ENCODE results near the gene HTR1E.

The HTR1E gene

GRCh38 chr6:86941461-86941860, 4.1 kb downstream of the HTR1E start:
- Histone ChIP-seq H3K9ac (ENCODE audit: low read depth in 1 of 2, low read length in 2 of 2) (no peak overlapping the region), H3K4me1 (ENCODE audit: control insufficient read depth in 2 of 2, insufficient read depth in 2 of 2, low read length in 2 of 2) (no peaks in the 10 kb centered on the region), H3K36me3 (ENCODE audit: control insufficient read depth in 2 of 2, insufficient read depth in 2 of 2, low read length in 2 of 2) (no peaks in the 10 kb centered on the region), H3K27me3 (ENCODE audit: control insufficient read depth in 2 of 2, insufficient read depth in 2 of 2, low read length in 2 of 2) (peaks cover 3% of the 10 kb centered on the region in 2 donors), H3K4me3 (ENCODE audit: low read length in 2 of 2) (no peak overlapping the region), H3K27ac (ENCODE audit: low read depth in 2 of 2, low read length in 2 of 2) (no peak overlapping the region), H3K9me3 (ENCODE audit: control insufficient read depth in 2 of 2, low read length in 2 of 2) (no peaks in the 10 kb centered on the region)

- Histone ChIP-seq H3K4me3 (ENCODE audit: low read length in 2 of 2) (no peak overlapping the region), H3K27ac (ENCODE audit: low read depth in 2 of 2, low read length in 2 of 2) (no peak overlapping the region), H3K27me3 (ENCODE audit: control insufficient read depth in 2 of 2, insufficient read depth in 2 of 2, low read length in 2 of 2) (peaks cover 0 to 3% of the 10 kb centered on the region in 2 donors), H3K9ac (ENCODE audit: low read depth in 1 of 2, low read length in 2 of 2) (no peak overlapping the region), H3K9me3 (ENCODE audit: control insufficient read depth in 2 of 2, low read length in 2 of 2) (no peaks in the 10 kb centered on the region), H3K36me3 (ENCODE audit: control insufficient read depth in 2 of 2, insufficient read depth in 2 of 2, low read length in 2 of 2) (no peaks in the 10 kb centered on the region), H3K4me1 (ENCODE audit: control insufficient read depth in 2 of 2, insufficient read depth in 2 of 2, low read length in 2 of 2) (no peaks in the 10 kb centered on the region)
Measured at GRCh38 chr6:86942769-86943516, 5.6 kb downstream of the HTR1E start.

- H3K9ac ChIP-seq (ENCODE audit: low read depth in 1 of 2, low read length in 2 of 2): no peak overlapping the region
- no peaks in the 10 kb centered on the region for H3K4me1 ChIP-seq (ENCODE audit: control insufficient read depth in 2 of 2, insufficient read depth in 2 of 2, low read length in 2 of 2)
- H3K4me3 ChIP-seq (ENCODE audit: low read length in 2 of 2): no peak overlapping the region
- no peaks in the 10 kb centered on the region for H3K36me3 ChIP-seq (ENCODE audit: control insufficient read depth in 2 of 2, insufficient read depth in 2 of 2, low read length in 2 of 2)
- H3K9me3 ChIP-seq (ENCODE audit: control insufficient read depth in 2 of 2, low read length in 2 of 2): no peaks in the 10 kb centered on the region
- H3K27me3 ChIP-seq (ENCODE audit: control insufficient read depth in 2 of 2, insufficient read depth in 2 of 2, low read length in 2 of 2): no peaks in the 10 kb centered on the region
- H3K27ac ChIP-seq (ENCODE audit: low read depth in 2 of 2, low read length in 2 of 2): no peak overlapping the region
Measured at GRCh38 chr6:86943819-86944407, 6.6 kb downstream of the HTR1E start.

GRCh38 chr6:86949771-86950170, 12.4 kb downstream of the HTR1E start:
- no peak overlapping the region for H3K4me3 ChIP-seq (ENCODE audit: low read length in 2 of 2)
- H3K36me3 ChIP-seq (ENCODE audit: control insufficient read depth in 2 of 2, insufficient read depth in 2 of 2, low read length in 2 of 2): no peaks in the 10 kb centered on the region
- no peak overlapping the region for H3K27ac ChIP-seq (ENCODE audit: low read depth in 2 of 2, low read length in 2 of 2)
- no peak overlapping the region for H3K9ac ChIP-seq (ENCODE audit: low read depth in 1 of 2, low read length in 2 of 2)
- no peaks in the 10 kb centered on the region for H3K4me1 ChIP-seq (ENCODE audit: control insufficient read depth in 2 of 2, insufficient read depth in 2 of 2, low read length in 2 of 2)
- no peaks in the 10 kb centered on the region for H3K27me3 ChIP-seq (ENCODE audit: control insufficient read depth in 2 of 2, insufficient read depth in 2 of 2, low read length in 2 of 2)
- H3K9me3 ChIP-seq (ENCODE audit: control insufficient read depth in 2 of 2, low read length in 2 of 2): no peaks in the 10 kb centered on the region

GRCh38 chr6:86952991-86953390, 15.7 kb downstream of the HTR1E start:
- no peak overlapping the region for H3K4me3 ChIP-seq (ENCODE audit: low read length in 2 of 2)
- H3K9me3 ChIP-seq (ENCODE audit: control insufficient read depth in 2 of 2, low read length in 2 of 2): no peaks in the 10 kb centered on the region
- no peaks in the 10 kb centered on the region for H3K36me3 ChIP-seq (ENCODE audit: control insufficient read depth in 2 of 2, insufficient read depth in 2 of 2, low read length in 2 of 2)
- no peaks in the 10 kb centered on the region for H3K27me3 ChIP-seq (ENCODE audit: control insufficient read depth in 2 of 2, insufficient read depth in 2 of 2, low read length in 2 of 2)
- no peaks in the 10 kb centered on the region for H3K4me1 ChIP-seq (ENCODE audit: control insufficient read depth in 2 of 2, insufficient read depth in 2 of 2, low read length in 2 of 2)
- no peak overlapping the region for H3K9ac ChIP-seq (ENCODE audit: low read depth in 1 of 2, low read length in 2 of 2)
- no peak overlapping the region for H3K27ac ChIP-seq (ENCODE audit: low read depth in 2 of 2, low read length in 2 of 2)

- Histone ChIP-seq H3K27ac (ENCODE audit: low read depth in 2 of 2, low read length in 2 of 2) (no peak overlapping the region), H3K9me3 (ENCODE audit: control insufficient read depth in 2 of 2, low read length in 2 of 2) (no peaks in the 10 kb centered on the region), H3K4me1 (ENCODE audit: control insufficient read depth in 2 of 2, insufficient read depth in 2 of 2, low read length in 2 of 2) (no peaks in the 10 kb centered on the region), H3K27me3 (ENCODE audit: control insufficient read depth in 2 of 2, insufficient read depth in 2 of 2, low read length in 2 of 2) (no peaks in the 10 kb centered on the region), H3K36me3 (ENCODE audit: control insufficient read depth in 2 of 2, insufficient read depth in 2 of 2, low read length in 2 of 2) (no peaks in the 10 kb centered on the region), H3K4me3 (ENCODE audit: low read length in 2 of 2) (no peak overlapping the region), H3K9ac (ENCODE audit: low read depth in 1 of 2, low read length in 2 of 2) (no peak overlapping the region)
Measured at GRCh38 chr6:86959656-86960055, 22.3 kb downstream of the HTR1E start.

DNA sequence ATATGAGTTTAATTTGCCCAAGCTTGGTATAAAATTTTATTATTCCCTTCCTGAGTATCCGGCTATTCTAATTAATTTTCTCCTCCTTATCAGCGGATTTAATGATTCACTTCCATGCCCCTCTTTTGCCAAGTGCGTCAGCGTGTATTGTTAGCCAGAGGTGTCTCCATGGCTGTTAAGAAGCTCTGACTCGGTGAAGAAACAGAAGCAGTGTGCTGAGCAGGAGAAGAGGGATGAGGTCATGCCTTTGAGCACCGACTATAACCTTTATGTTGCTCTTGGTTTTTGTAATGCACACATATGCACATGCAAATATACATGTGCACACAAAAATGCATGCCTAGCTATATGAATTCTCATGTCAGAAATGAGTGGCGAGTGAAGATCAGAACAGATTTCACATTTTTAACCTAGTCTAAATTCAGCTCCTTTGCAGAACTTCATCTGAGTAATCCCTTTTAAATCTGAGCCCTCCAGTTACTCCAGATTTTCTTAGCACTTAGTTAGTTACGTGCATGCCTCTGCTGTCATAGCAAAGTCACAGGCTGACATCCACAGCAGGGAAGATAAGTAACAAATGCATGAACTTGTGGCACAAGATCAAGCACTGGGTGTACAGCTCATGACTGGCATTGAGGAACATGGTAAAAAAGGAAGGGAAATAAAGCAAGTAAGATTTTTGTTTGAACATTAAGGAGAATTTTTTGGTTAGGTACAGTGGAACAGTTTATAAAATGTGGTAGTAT, 24.3 kb downstream of the HTR1E start:
- Histone ChIP-seq H3K4me3 (ENCODE audit: low read length in 2 of 2) (no peak overlapping the region), H3K4me1 (ENCODE audit: control insufficient read depth in 2 of 2, insufficient read depth in 2 of 2, low read length in 2 of 2) (no peaks in the 10 kb centered on the region), H3K9ac (ENCODE audit: low read depth in 1 of 2, low read length in 2 of 2) (no peak overlapping the region), H3K9me3 (ENCODE audit: control insufficient read depth in 2 of 2, low read length in 2 of 2) (no peaks in the 10 kb centered on the region), H3K27ac (ENCODE audit: low read depth in 2 of 2, low read length in 2 of 2) (no peak overlapping the region), H3K27me3 (ENCODE audit: control insufficient read depth in 2 of 2, insufficient read depth in 2 of 2, low read length in 2 of 2) (no peaks in the 10 kb centered on the region), H3K36me3 (ENCODE audit: control insufficient read depth in 2 of 2, insufficient read depth in 2 of 2, low read length in 2 of 2) (no peaks in the 10 kb centered on the region)

GRCh38 chr6:86963352-86963751, 26.0 kb downstream of the HTR1E start:
- Histone ChIP-seq H3K9me3 (ENCODE audit: control insufficient read depth in 2 of 2, low read length in 2 of 2) (no peaks in the 10 kb centered on the region), H3K27me3 (ENCODE audit: control insufficient read depth in 2 of 2, insufficient read depth in 2 of 2, low read length in 2 of 2) (no peaks in the 10 kb centered on the region), H3K9ac (ENCODE audit: low read depth in 1 of 2, low read length in 2 of 2) (no peak overlapping the region), H3K4me3 (ENCODE audit: low read length in 2 of 2) (no peak overlapping the region), H3K36me3 (ENCODE audit: control insufficient read depth in 2 of 2, insufficient read depth in 2 of 2, low read length in 2 of 2) (no peaks in the 10 kb centered on the region), H3K27ac (ENCODE audit: low read depth in 2 of 2, low read length in 2 of 2) (no peak overlapping the region), H3K4me1 (ENCODE audit: control insufficient read depth in 2 of 2, insufficient read depth in 2 of 2, low read length in 2 of 2) (no peaks in the 10 kb centered on the region)

DNA sequence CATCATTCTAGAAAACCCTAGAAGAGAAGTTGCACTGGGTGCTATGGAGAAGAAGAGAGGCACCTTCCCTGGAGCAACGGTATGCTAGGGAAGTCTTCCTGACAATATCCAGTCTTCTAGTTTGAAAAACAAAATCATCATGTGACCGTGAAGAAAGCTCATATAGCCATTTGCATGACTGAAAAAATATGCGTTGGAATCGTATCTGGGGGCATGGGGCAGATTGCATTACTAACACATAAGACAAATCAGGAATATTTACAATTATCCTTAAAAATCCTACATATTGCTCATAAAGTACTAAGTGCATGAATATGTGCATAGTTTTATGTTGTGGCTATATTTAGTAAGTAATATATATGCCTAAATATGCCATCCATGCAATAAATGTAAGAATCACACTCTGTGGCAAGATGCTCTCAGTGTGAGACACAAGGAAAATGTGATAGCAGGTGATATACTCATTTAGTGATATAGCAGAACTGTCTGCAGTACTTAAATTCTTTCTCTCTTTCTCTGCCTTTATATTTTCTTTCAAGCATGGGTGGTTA, 26.8 kb downstream of the HTR1E start:
- no peak overlapping the region for H3K4me3 ChIP-seq (ENCODE audit: low read length in 2 of 2)
- H3K9me3 ChIP-seq (ENCODE audit: control insufficient read depth in 2 of 2, low read length in 2 of 2): no peaks in the 10 kb centered on the region
- H3K9ac ChIP-seq (ENCODE audit: low read depth in 1 of 2, low read length in 2 of 2): no peak overlapping the region

GRCh38 chr6:86966271-86966670, 28.9 kb downstream of the HTR1E start:
- Histone ChIP-seq H3K27me3 (ENCODE audit: control insufficient read depth in 2 of 2, insufficient read depth in 2 of 2, low read length in 2 of 2) (no peaks in the 10 kb centered on the region), H3K9me3 (ENCODE audit: control insufficient read depth in 2 of 2, low read length in 2 of 2) (no peaks in the 10 kb centered on the region), H3K27ac (ENCODE audit: low read depth in 2 of 2, low read length in 2 of 2) (no peak overlapping the region), H3K4me1 (ENCODE audit: control insufficient read depth in 2 of 2, insufficient read depth in 2 of 2, low read length in 2 of 2) (no peaks in the 10 kb centered on the region), H3K4me3 (ENCODE audit: low read length in 2 of 2) (no peak overlapping the region), H3K36me3 (ENCODE audit: control insufficient read depth in 2 of 2, insufficient read depth in 2 of 2, low read length in 2 of 2) (no peaks in the 10 kb centered on the region), H3K9ac (ENCODE audit: low read depth in 1 of 2, low read length in 2 of 2) (no peak overlapping the region)

More for the DNA sequence above, 26.8 kb downstream of the HTR1E start:
- H3K4me1 ChIP-seq (ENCODE audit: control insufficient read depth in 2 of 2, insufficient read depth in 2 of 2, low read length in 2 of 2): no peaks in the 10 kb centered on the region
- no peaks in the 10 kb centered on the region for H3K27me3 ChIP-seq (ENCODE audit: control insufficient read depth in 2 of 2, insufficient read depth in 2 of 2, low read length in 2 of 2)
- no peak overlapping the region for H3K27ac ChIP-seq (ENCODE audit: low read depth in 2 of 2, low read length in 2 of 2)
- H3K36me3 ChIP-seq (ENCODE audit: control insufficient read depth in 2 of 2, insufficient read depth in 2 of 2, low read length in 2 of 2): no peaks in the 10 kb centered on the region

Data from mucosa of rectum (tissue), 2 donors.